Cardiac atrium fibroblast (primary cell): ENCODE data around the gene FZD4. TPM values are rescaled to one million over a fixed set of nuclear protein-coding genes. Genes with fewer than 3 reads are reported as not detected.

Source experiments
- total RNA-seq: library from RNA; depleted of rRNA; stranded (reverse); fragments of >200 nt; gene quantifications from 2 replicates; pipeline ENCODE4 v1.2.3, GENCODE V29; 2015

FZD4 gene
- total RNA-seq: 22.8 and 23.8 TPM in 2 replicates

GRCh38 chr11:86955361-86956120, at the start of gene FZD4:
Gene FZD4, minus strand, starts transcription at chr11:86955395. Its CDS starts 310 bp downstream, at chr11:86955085.

Other genes with a start within 250 kb of the FZD4 start
- 197 and 215 TPM in 2 replicates for gene PRSS23, start 154.9 kb downstream of the FZD4 start, total RNA-seq
- 27.9 and 30.1 TPM in 2 replicates for gene TMEM135, start 82.5 kb upstream of the FZD4 start, total RNA-seq